Measurements from ENCODE around the gene NADK.

Gene NADK

GRCh38 chr1:1788646-1789431 lies 10.6 kb upstream of the NADK start:
- peak; percentile 38 for TF ChIP-seq CTCF (IDR thresholded peaks at IDR 0.05; ENCODE audit: low read depth, low read length, missing control alignments)
- H3K4me3 ChIP-seq (ENCODE audit: low read depth, low read length), result no peak overlapping the region
- DNase-seq (ENCODE audit: low read depth), result no peak
- in situ Hi-C loops (cut with HindIII; ENCODE audit: low sequenced_read_pairs), result no loop called here

GRCh38 chr1:1788136-1788535 lies 9.9 kb upstream of the NADK start:
- in situ Hi-C loops (cut with HindIII; ENCODE audit: low sequenced_read_pairs), result no loop called here
- no peak overlapping the region for H3K4me3 ChIP-seq (ENCODE audit: low read depth, low read length)
- TF ChIP-seq CTCF (IDR thresholded peaks at IDR 0.05; ENCODE audit: low read depth, low read length, missing control alignments), result no peak
- DNase-seq (ENCODE audit: low read depth), result no peak

- DNase-seq (ENCODE audit: low read depth), result no peak
- H3K4me3 ChIP-seq (ENCODE audit: low read depth, low read length), result no peak overlapping the region
- TF ChIP-seq CTCF (IDR thresholded peaks at IDR 0.05; ENCODE audit: low read depth, low read length, missing control alignments), result no peak
- in situ Hi-C loops (cut with HindIII; ENCODE audit: low sequenced_read_pairs), result no loop called here
These were observed 8.8 kb upstream of the NADK start for GRCh38 chr1:1786836-1787605.

GRCh38 chr1:1785666-1786065 lies 7.4 kb upstream of the NADK start:
- in situ Hi-C loops (cut with HindIII; ENCODE audit: low sequenced_read_pairs), result no loop called here
- TF ChIP-seq CTCF (IDR thresholded peaks at IDR 0.05; ENCODE audit: low read depth, low read length, missing control alignments), result no peak
- no peak overlapping the region for H3K4me3 ChIP-seq (ENCODE audit: low read depth, low read length)
- DNase-seq (ENCODE audit: low read depth), result no peak

- TF ChIP-seq CTCF (IDR thresholded peaks at IDR 0.05; ENCODE audit: low read depth, low read length, missing control alignments), result no peak
- H3K4me3 ChIP-seq (ENCODE audit: low read depth, low read length), result no peak overlapping the region
- DNase-seq (ENCODE audit: low read depth), result no peak
- in situ Hi-C loops (cut with HindIII; ENCODE audit: low sequenced_read_pairs), result no loop called here
These were observed 6.7 kb upstream of the NADK start for GRCh38 chr1:1784933-1785332.

GRCh38 chr1:1783320-1783719 lies 5.0 kb upstream of the NADK start:
- in situ Hi-C loops (cut with HindIII; ENCODE audit: low sequenced_read_pairs), result no loop called here
- no peak overlapping the region for H3K4me3 ChIP-seq (ENCODE audit: low read depth, low read length)
- DNase-seq (ENCODE audit: low read depth), result no peak
- TF ChIP-seq CTCF (IDR thresholded peaks at IDR 0.05; ENCODE audit: low read depth, low read length, missing control alignments), result no peak
